ENCODE data around the gene NEXN. TPM values are rescaled to one million over a fixed set of nuclear protein-coding genes. Genes with fewer than 3 reads are reported as not detected.

NEXN gene
- polyA plus RNA-seq, 3 donors: 0.31 to 3.5 (median 3.0) TPM

GRCh38 chr1:77990629-77991204, 102.3 kb downstream of the NEXN start:
- WGBS (ENCODE audit: insufficient coverage): 100% methylated on average over 1 of the region's 3 CpGs
- Mint-ChIP-seq H3K36me3 (peaks cover 7 to 24% of the 10 kb centered on the region in 2 donors), H3K9me3 (no peaks in the 10 kb centered on the region)

DNA sequence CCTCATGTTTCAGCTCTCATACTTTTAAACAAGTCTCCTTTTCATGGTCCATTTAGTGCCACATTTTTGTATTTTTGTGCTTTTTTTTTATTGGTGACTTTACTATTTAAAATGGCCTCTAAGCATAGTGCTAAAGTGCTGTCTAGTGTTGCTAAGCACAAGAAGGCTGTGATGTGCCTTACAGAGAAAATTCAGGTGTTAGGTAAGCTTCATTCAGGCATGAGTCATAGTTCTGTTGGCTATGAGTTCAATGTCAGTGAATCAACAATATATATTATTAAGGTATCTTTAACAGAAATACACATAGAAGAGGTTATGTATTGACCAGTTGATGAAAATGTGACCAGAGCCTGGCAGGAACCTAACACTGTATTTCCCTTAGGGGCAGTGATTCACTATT, 103.2 kb downstream of the NEXN start:
- peaks cover 0 to 11% of the 10 kb centered on the region in 2 donors for H3K36me3 ChIP-seq (replicated peaks in 1 of 2; ENCODE audit: control insufficient read depth in 1 of 2, insufficient read depth in 2 of 2, low read length in 2 of 2)
- H3K27me3 Mint-ChIP-seq (ENCODE audit: low read depth in 3 of 3): no peaks in the 10 kb centered on the region
- no peak overlapping the region for H3K9ac ChIP-seq (ENCODE audit: insufficient read depth, low read length, poor library complexity, severe bottlenecking)
- H4K20me1 ChIP-seq (ENCODE audit: insufficient read depth, low read length): no peaks in the 10 kb centered on the region
- peaks cover 20% of the 10 kb centered on the region for H3K79me2 ChIP-seq (ENCODE audit: insufficient read depth, low read length)
- TF ChIP-seq CTCF (IDR thresholded peaks at IDR 0.05): no peak
- H3K27ac ChIP-seq (ENCODE audit: low read depth in 1 of 2, low read length in 2 of 2): no peak overlapping the region
- H3K4me2 ChIP-seq (replicated peaks; ENCODE audit: extremely low read depth, low read length, poor library complexity, severe bottlenecking): no peak overlapping the region
- peaks cover 7 to 24% of the 10 kb centered on the region in 2 donors for H3K36me3 Mint-ChIP-seq
- peaks cover 3% of the 10 kb centered on the region for H3K4me1 Mint-ChIP-seq
- H3K4me3 ChIP-seq (replicated peaks in 1 of 3; ENCODE audit: low read depth in 2 of 3, low read length in 3 of 3): no peak overlapping the region
- intact Hi-C loops (cut with micrococcal nuclease): no loop called here
- no peaks in the 10 kb centered on the region for H3K9me3 ChIP-seq (replicated peaks in 1 of 2; ENCODE audit: control insufficient read depth in 1 of 2, insufficient read depth in 1 of 2, low read length in 2 of 2)
- H3K9me3 Mint-ChIP-seq: no peaks in the 10 kb centered on the region
- H3K4me1 ChIP-seq (ENCODE audit: control insufficient read depth in 1 of 2, insufficient read depth in 2 of 2, low read length in 2 of 2): no peaks in the 10 kb centered on the region
- no peak for DNase-seq
- no peak overlapping the region for H2AFZ ChIP-seq (ENCODE audit: insufficient read depth, low read depth, low read length, poor library complexity, severe bottlenecking)
- H3K4me3 Mint-ChIP-seq: no peak overlapping the region
- no peaks in the 10 kb centered on the region for H3K27me3 ChIP-seq (ENCODE audit: control insufficient read depth in 2 of 2, insufficient read depth in 2 of 2, low read length in 2 of 2)
- no peak overlapping the region for H3K27ac Mint-ChIP-seq

More at GRCh38 chr1:77990629-77991204, 102.3 kb downstream of the NEXN start:
- Histone ChIP-seq H2AFZ (ENCODE audit: insufficient read depth, low read depth, low read length, poor library complexity, severe bottlenecking) (no peak overlapping the region), H3K4me3 (replicated peaks in 1 of 3; ENCODE audit: low read depth in 2 of 3, low read length in 3 of 3) (no peak overlapping the region), H4K20me1 (ENCODE audit: insufficient read depth, low read length) (no peaks in the 10 kb centered on the region), H3K36me3 (replicated peaks in 1 of 2; ENCODE audit: control insufficient read depth in 1 of 2, insufficient read depth in 2 of 2, low read length in 2 of 2) (peaks cover 0 to 5% of the 10 kb centered on the region in 2 donors), H3K79me2 (ENCODE audit: insufficient read depth, low read length) (peaks cover 23% of the 10 kb centered on the region), H3K4me2 (replicated peaks; ENCODE audit: extremely low read depth, low read length, poor library complexity, severe bottlenecking) (no peak overlapping the region), H3K9me3 (replicated peaks in 1 of 2; ENCODE audit: control insufficient read depth in 1 of 2, insufficient read depth in 1 of 2, low read length in 2 of 2) (no peaks in the 10 kb centered on the region), H3K27ac (ENCODE audit: low read depth in 1 of 2, low read length in 2 of 2) (no peak overlapping the region), H3K4me1 (ENCODE audit: control insufficient read depth in 1 of 2, insufficient read depth in 2 of 2, low read length in 2 of 2) (peaks cover 0 to 5% of the 10 kb centered on the region in 2 donors), H3K9ac (ENCODE audit: insufficient read depth, low read length, poor library complexity, severe bottlenecking) (no peak overlapping the region), H3K27me3 (ENCODE audit: control insufficient read depth in 2 of 2, insufficient read depth in 2 of 2, low read length in 2 of 2) (no peaks in the 10 kb centered on the region)
- peaks cover 11% of the 10 kb centered on the region for H3K4me1 Mint-ChIP-seq
- intact Hi-C loops (cut with micrococcal nuclease): no loop called here
- H3K27me3 Mint-ChIP-seq (ENCODE audit: low read depth in 3 of 3): no peaks in the 10 kb centered on the region
- no peak for TF ChIP-seq CTCF (IDR thresholded peaks at IDR 0.05)
- no peak overlapping the region for H3K27ac Mint-ChIP-seq
- H3K4me3 Mint-ChIP-seq: no peak overlapping the region
- DNase-seq: no peak

Other genes starting within 250 kb of the NEXN start
- gene ZZZ3, start 206.0 kb upstream of the NEXN start, polyA plus RNA-seq: 10 to 100 TPM in 2 of 3 donors, 1 to 10 TPM in 1; 8.1 to 12.3 (median 10.0) TPM
- 10 to 100 TPM; 33.5 to 43.8 (median 34.9) TPM for gene USP33, start 128.8 kb upstream of the NEXN start, polyA plus RNA-seq
- gene MIGA1, start 109.0 kb upstream of the NEXN start, polyA plus RNA-seq: 1 to 10 TPM; 5.0 to 7.2 (median 6.5) TPM
- gene FUBP1, start 90.4 kb downstream of the NEXN start, polyA plus RNA-seq: 10 to 100 TPM; 16.5 to 47.3 (median 16.5) TPM
- 1 to 10 TPM; 2.8 to 4.0 (median 3.6) TPM for gene DNAJB4, start 116.3 kb downstream of the NEXN start, polyA plus RNA-seq
- not detected for gene GIPC2, start 157.3 kb downstream of the NEXN start, polyA plus RNA-seq

Measured in CD14-positive monocyte (primary cell).